D341Med (cell line): ENCODE results near the gene PROZ.
"Not testable (repeated sequence)": the region's sequence is repeated elsewhere in the genome, so short reads cannot be mapped to it uniquely, and the experiment has no call there.

Source experiments
- DNase-seq: peaks from one replicate; pipeline ENCODE4 v3.0.0; 2012; ENCODE audit warnings: low spot score

Gene PROZ

GRCh38 chr13:113157206-113157928, 1.1 kb upstream of the PROZ start:
- no peak for DNase-seq

GRCh38 chr13:113158946-113159345, 498 bp downstream of the PROZ start:
- DNase-seq = no peak

- no peak for DNase-seq
Measured at GRCh38 chr13:113159701-113160100, 1.3 kb downstream of the PROZ start.

GRCh38 chr13:113160983-113161382, 2.5 kb downstream of the PROZ start:
- no peak for DNase-seq

GRCh38 chr13:113161433-113161832, 3.0 kb downstream of the PROZ start:
- no peak for DNase-seq

GRCh38 chr13:113161975-113162374, 3.5 kb downstream of the PROZ start:
- not testable (repeated sequence) for DNase-seq

GRCh38 chr13:113162783-113163685, 4.6 kb downstream of the PROZ start:
- no peak for DNase-seq

GRCh38 chr13:113164492-113164891, 6.0 kb downstream of the PROZ start:
- DNase-seq = no peak

- DNase-seq = no peak
Measured at GRCh38 chr13:113166266-113166665, 7.8 kb downstream of the PROZ start.

GRCh38 chr13:113166681-113167080, 8.2 kb downstream of the PROZ start:
- DNase-seq = no peak

- DNase-seq = no peak
Measured at GRCh38 chr13:113167155-113167554, 8.7 kb downstream of the PROZ start.

- no peak for DNase-seq
Measured at GRCh38 chr13:113167575-113167974, 9.1 kb downstream of the PROZ start.

- no peak for DNase-seq
Measured at GRCh38 chr13:113168211-113168610, 9.8 kb downstream of the PROZ start.

GRCh38 chr13:113169277-113170272, 11.1 kb downstream of the PROZ start:
- no peak for DNase-seq

GRCh38 chr13:113170511-113170910, 12.1 kb downstream of the PROZ start:
- DNase-seq = no peak

GRCh38 chr13:113171250-113172125, 13.0 kb downstream of the PROZ start:
- DNase-seq = no peak

- no peak for DNase-seq
Measured at GRCh38 chr13:113172419-113172926, 14.0 kb downstream of the PROZ start.

GRCh38 chr13:113176280-113176679, 17.8 kb downstream of the PROZ start:
- DNase-seq = no peak

- no peak for DNase-seq
Measured at GRCh38 chr13:113176822-113177221, 18.4 kb downstream of the PROZ start.

GRCh38 chr13:113178070-113178895, 19.8 kb downstream of the PROZ start:
- no peak for DNase-seq
